HCT116 (cell line): ENCODE results near the gene FRMD3. TPM values are rescaled to one million over a fixed set of nuclear protein-coding genes. Genes with fewer than 3 reads are reported as not detected.

Experiments used
- ATAC-seq: fragments of 200-7000 bp; cut with Tn5 transposase; 2 replicates; pipeline ENCODE4 v1.9.1; 2020; ENCODE audit warnings: mild to moderate bottlenecking, moderate library complexity
- BruUV-seq: library from RNA; stranded (reverse); fragments of 400-500 nt; replicated peaks from 2 replicates; lab custom pipeline; 2021; lab: Mats Ljungman, UMichigan
- CTCF ChIA-PET: fragments of 300-600 bp; sonication (Branson Sonifier 250); formaldehyde crosslinking; loops from one replicate; lab custom pipeline; 2021; ENCODE audit warnings: antibody characterized with exemption; lab: Charles Lee
- POLR2A ChIA-PET: fragments of 300-600, 350-600 bp; sonication (Branson Sonifier 250); formaldehyde crosslinking; loops from one replicate; lab custom pipeline; 2021; ENCODE audit warnings: antibody characterized with exemption; lab: Charles Lee
- RAD21 ChIA-PET, 2 experiments: fragments of 300-600 bp; sonication (Branson Sonifier 250); formaldehyde crosslinking; loops; one replicate each; lab custom pipeline; 2023; ENCODE audit warnings: low total read pairs in 2 of 2; ENCODE audit not compliant: uncharacterized antibody in 2 of 2, unreplicated experiment in 2 of 2, low non-redundant PET in 1 of 2; lab: Charles Lee
- DNase-seq: peaks from one replicate; pipeline ENCODE4 v3.0.0-alpha.2; 2010; ENCODE audit warnings: low read depth, low spot score
- H2AFZ ChIP-seq: fragments of 200-600 bp; shearing (Covaris generic), sonication (generic); 2 replicates; pipeline ENCODE4 v1.6.1; 2017; ENCODE audit warnings: low read depth, mixed run types, mixed read lengths, antibody characterized with exemption, low read length; ENCODE audit not compliant: poor library complexity, severe bottlenecking
- H3K27ac ChIP-seq: 2 replicates; pipeline ENCODE4 v1.5.1; 2012; ENCODE audit warnings: low read depth, low read length
- H3K27me3 ChIP-seq: fragments of 200-600 bp; sonication (generic); 2 replicates; pipeline ENCODE4 v1.6.1; 2016; ENCODE audit warnings: mixed run types, low read length, mixed read lengths; ENCODE audit not compliant: insufficient read depth
- H3K36me3 ChIP-seq, 2 experiments: fragments of 200-500 bp in 1 of 2; fragments of 200-600 bp in 1 of 2; sonication (Bioruptor generic) in 1 of 2; sonication (generic) in 1 of 2; 2 replicates each; pipeline versions ENCODE4 v1.5.1 to v1.6.1; 2014 to 2016; ENCODE audit warnings: low read length in 2 of 2, inconsistent platforms in 1 of 2, mixed read lengths in 1 of 2, mixed run types in 1 of 2; ENCODE audit not compliant: insufficient read depth in 2 of 2, control insufficient read depth in 1 of 2
- H3K4me1 ChIP-seq, 2 experiments: fragments of 200-600 bp in 1 of 2; sonication (generic) in 1 of 2; 2 replicates each; pipeline versions ENCODE4 v1.5.1 to v1.6.1; 2012 to 2017; ENCODE audit warnings: low read length in 2 of 2, inconsistent platforms in 1 of 2, mild to moderate bottlenecking in 1 of 2, mixed read lengths in 1 of 2, mixed run types in 1 of 2, moderate library complexity in 1 of 2; ENCODE audit not compliant: insufficient read depth in 2 of 2, control insufficient read depth in 1 of 2
- H3K4me2 ChIP-seq: fragments of 200-600 bp; sonication (generic); 2 replicates; pipeline ENCODE4 v1.6.1; 2017; ENCODE audit warnings: mixed run types, low read length, mixed read lengths
- H3K4me3 ChIP-seq, 2 experiments: fragments of 200-600 bp in 1 of 2; sonication (generic) in 1 of 2; replicated peaks in 1 of 2; 2 replicates each; pipeline ENCODE4 v1.5.1; 2011 to 2016; ENCODE audit warnings: low read length in 2 of 2, control low read depth in 1 of 2, low read depth in 1 of 2, mild to moderate bottlenecking in 1 of 2, mixed read lengths in 1 of 2, mixed run types in 1 of 2
- H3K79me2 ChIP-seq: fragments of 200-600 bp; sonication (generic); 2 replicates; pipeline ENCODE4 v1.6.1; 2017; ENCODE audit warnings: mild to moderate bottlenecking, mixed run types, low read length, moderate library complexity, mixed read lengths; ENCODE audit not compliant: insufficient read depth
- H3K9ac ChIP-seq: fragments of 200-600 bp; sonication (generic); 2 replicates; pipeline ENCODE4 v1.6.1; 2016; ENCODE audit warnings: low read length, mixed read lengths
- H3K9me2 ChIP-seq: fragments of 200-600 bp; sonication (generic), shearing (Covaris generic); 2 replicates; pipeline ENCODE4 v1.6.1; 2017; ENCODE audit warnings: mixed run types, mild to moderate bottlenecking, moderate library complexity; ENCODE audit not compliant: insufficient read depth
- H3K9me3 ChIP-seq, 2 experiments: fragments of 200-500 bp in 1 of 2; fragments of 200-600 bp in 1 of 2; sonication (Bioruptor generic) in 1 of 2; sonication (generic) in 1 of 2; 2 replicates each; pipeline ENCODE4 v1.6.1; 2014 to 2017; ENCODE audit warnings: low read length in 2 of 2, mixed read lengths in 2 of 2, inconsistent platforms in 1 of 2, low read depth in 1 of 2, mild to moderate bottlenecking in 1 of 2, mixed run types in 1 of 2, moderate library complexity in 1 of 2; ENCODE audit not compliant: control insufficient read depth in 1 of 2, insufficient read depth in 1 of 2
- H4K20me1 ChIP-seq: fragments of 200-600 bp; sonication (generic), shearing (Covaris generic); 2 replicates; pipeline ENCODE4 v1.6.1; 2017; ENCODE audit warnings: mixed run types, mild to moderate bottlenecking, moderate library complexity; ENCODE audit not compliant: insufficient read depth
- CBX3 ChIP-seq: IDR thresholded peaks from 2 replicates; pipeline ENCODE4 v1.6.1; 2012; ENCODE audit warnings: low read depth
- CEBPB ChIP-seq: IDR thresholded peaks from 2 replicates; pipeline ENCODE4 v1.6.1; 2012; ENCODE audit warnings: low read depth
- EGR1 ChIP-seq: IDR thresholded peaks from 2 replicates; pipeline ENCODE4 v1.6.1; 2012; ENCODE audit warnings: low read depth
- ELF1 ChIP-seq: IDR thresholded peaks from 2 replicates; pipeline ENCODE4 v1.6.1; 2012; ENCODE audit warnings: low read depth, borderline replicate concordance
- EZH2 ChIP-seq: fragments of 200-600 bp; sonication (generic); IDR thresholded peaks from 2 replicates; pipeline ENCODE4 v1.6.1; 2017; ENCODE audit warnings: antibody characterized with exemption, mixed run types
- EZH2phosphoT487 ChIP-seq: fragments of 200-600 bp; IDR thresholded peaks from 2 replicates; pipeline ENCODE4 v1.6.1; 2018; ENCODE audit warnings: antibody characterized with exemption, borderline replicate concordance
- JUND ChIP-seq: IDR thresholded peaks from 2 replicates; pipeline ENCODE4 v1.6.1; 2012
- MAX ChIP-seq: IDR thresholded peaks from 2 replicates; pipeline ENCODE4 v1.6.1; 2012
- POLR2A ChIP-seq: IDR thresholded peaks from 2 replicates; pipeline ENCODE4 v1.7.0; 2011; ENCODE audit warnings: borderline replicate concordance; ENCODE audit not compliant: insufficient read depth, insufficient read length; ENCODE audit errors: extremely low read depth
- POLR2AphosphoS5 ChIP-seq: IDR thresholded peaks from 2 replicates; pipeline ENCODE4 v1.6.1; 2011; ENCODE audit warnings: mild to moderate bottlenecking, low read depth, low read length, moderate library complexity
- RAD21 ChIP-seq: IDR thresholded peaks from 2 replicates; pipeline ENCODE4 v1.6.1; 2012; ENCODE audit warnings: low read depth, mild to moderate bottlenecking
- SIN3A ChIP-seq: IDR thresholded peaks from 2 replicates; pipeline ENCODE4 v1.6.1; 2012; ENCODE audit warnings: low read depth
- SP1 ChIP-seq: IDR thresholded peaks from 2 replicates; pipeline ENCODE4 v1.6.1; 2012; ENCODE audit warnings: low read depth
- SRF ChIP-seq: IDR thresholded peaks from 2 replicates; pipeline ENCODE4 v1.6.1; 2012; ENCODE audit warnings: low read depth
- TCF7L2 ChIP-seq: IDR thresholded peaks from 2 replicates; pipeline ENCODE4 v1.7.0; 2011; ENCODE audit warnings: borderline replicate concordance, inconsistent platforms; ENCODE audit not compliant: insufficient read depth, insufficient read length; ENCODE audit errors: extremely low read depth
- YY1 ChIP-seq: IDR thresholded peaks from 2 replicates; pipeline ENCODE4 v1.6.1; 2011; ENCODE audit warnings: low read length, low read depth, moderate library complexity, mild to moderate bottlenecking; ENCODE audit not compliant: insufficient replicate concordance; ENCODE audit errors: extremely low read depth
- ZFX ChIP-seq: fragments of 450-650 bp; IDR thresholded peaks from 2 replicates; pipeline ENCODE4 v1.6.1; 2017
- ZNF274 ChIP-seq: fragments of 200-500 bp; sonication (Bioruptor generic); IDR thresholded peaks from 2 replicates; pipeline ENCODE4 v1.6.1; 2014; ENCODE audit warnings: mild to moderate bottlenecking, low read depth, low read length, inconsistent platforms
- intact Hi-C: fragments of 100-400 bp; cut with micrococcal nuclease; formaldehyde crosslinking; loops from 2 replicates; pipeline ENCODE4 v1.10.0; 2022
- total RNA-seq: library from RNA; stranded (reverse); gene quantifications from one replicate; pipeline ENCODE4 v1.2.1, GENCODE V29; 2021; ENCODE audit not compliant: unreplicated experiment
- TF ChIP-seq, protein P1 (sequence below): IDR thresholded peaks from 2 replicates; pipeline ENCODE4 v1.6.1; 2012
- TF ChIP-seq, protein P2 (sequence below): IDR thresholded peaks from 2 replicates; pipeline ENCODE4 v1.6.1; 2012; ENCODE audit warnings: low read depth

FRMD3 gene
- total RNA-seq, 1 experiment from 2014 or later: 0.89 TPM

DNA sequence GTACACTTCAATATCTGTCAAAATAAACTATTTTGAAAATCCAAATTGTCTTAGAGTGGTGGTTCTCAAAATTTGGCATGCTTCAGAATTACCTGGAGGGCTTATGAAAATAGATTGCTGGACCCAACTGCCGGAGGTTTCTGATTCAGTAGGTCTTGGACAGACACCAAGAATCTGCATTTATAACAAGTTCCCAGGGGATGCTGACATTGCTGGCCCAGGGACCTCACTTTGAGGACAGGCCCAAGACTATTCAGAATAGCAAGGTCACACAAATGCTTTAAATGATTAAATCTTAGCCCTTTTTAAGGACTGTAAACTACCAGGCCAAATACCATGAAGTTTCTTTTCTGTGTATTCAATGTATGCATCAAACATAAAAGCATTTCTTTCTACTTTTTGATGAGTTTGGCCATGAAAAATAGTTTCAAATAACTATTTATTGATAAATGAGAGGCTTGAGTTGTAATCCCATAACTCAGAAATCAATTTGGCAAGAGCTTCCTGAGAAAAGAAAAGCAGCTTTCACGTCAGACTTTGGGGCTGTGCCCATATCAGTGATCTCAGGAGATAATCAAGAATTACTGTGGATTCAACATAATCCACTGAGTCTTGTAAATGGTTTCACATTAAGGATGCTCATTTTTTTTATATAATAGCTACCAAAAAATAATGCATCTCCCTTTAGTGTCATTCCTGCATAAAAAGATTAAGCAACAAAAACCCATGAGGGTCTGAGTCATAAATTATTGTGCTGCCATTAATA is 191.4 kb downstream of the FRMD3 start:
- Histone ChIP-seq H3K27ac (no peak overlapping the region), H3K4me2 (no peak overlapping the region), H3K36me3 (no peaks in the 10 kb centered on the region), H3K9me3 (no peaks in the 10 kb centered on the region), H3K4me1 (no peaks in the 10 kb centered on the region), H3K9me2 (no peaks in the 10 kb centered on the region), H3K79me2 (no peaks in the 10 kb centered on the region), H3K9ac (no peak overlapping the region), H3K27me3 (no peaks in the 10 kb centered on the region), H4K20me1 (no peaks in the 10 kb centered on the region), H2AFZ (no peak overlapping the region), H3K4me3 (no peak overlapping the region)
- intact Hi-C loops: no loop called here
- no peak for TF ChIP-seq EGR1
- TF ChIP-seq POLR2A: no peak
- TF ChIP-seq, protein P1, sequence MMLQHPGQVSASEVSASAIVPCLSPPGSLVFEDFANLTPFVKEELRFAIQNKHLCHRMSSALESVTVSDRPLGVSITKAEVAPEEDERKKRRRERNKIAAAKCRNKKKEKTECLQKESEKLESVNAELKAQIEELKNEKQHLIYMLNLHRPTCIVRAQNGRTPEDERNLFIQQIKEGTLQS: no peak
- no peak for TF ChIP-seq MAX
- no peak for TF ChIP-seq ZFX
- no peak for TF ChIP-seq ZNF274
- TF ChIP-seq, protein P2, sequence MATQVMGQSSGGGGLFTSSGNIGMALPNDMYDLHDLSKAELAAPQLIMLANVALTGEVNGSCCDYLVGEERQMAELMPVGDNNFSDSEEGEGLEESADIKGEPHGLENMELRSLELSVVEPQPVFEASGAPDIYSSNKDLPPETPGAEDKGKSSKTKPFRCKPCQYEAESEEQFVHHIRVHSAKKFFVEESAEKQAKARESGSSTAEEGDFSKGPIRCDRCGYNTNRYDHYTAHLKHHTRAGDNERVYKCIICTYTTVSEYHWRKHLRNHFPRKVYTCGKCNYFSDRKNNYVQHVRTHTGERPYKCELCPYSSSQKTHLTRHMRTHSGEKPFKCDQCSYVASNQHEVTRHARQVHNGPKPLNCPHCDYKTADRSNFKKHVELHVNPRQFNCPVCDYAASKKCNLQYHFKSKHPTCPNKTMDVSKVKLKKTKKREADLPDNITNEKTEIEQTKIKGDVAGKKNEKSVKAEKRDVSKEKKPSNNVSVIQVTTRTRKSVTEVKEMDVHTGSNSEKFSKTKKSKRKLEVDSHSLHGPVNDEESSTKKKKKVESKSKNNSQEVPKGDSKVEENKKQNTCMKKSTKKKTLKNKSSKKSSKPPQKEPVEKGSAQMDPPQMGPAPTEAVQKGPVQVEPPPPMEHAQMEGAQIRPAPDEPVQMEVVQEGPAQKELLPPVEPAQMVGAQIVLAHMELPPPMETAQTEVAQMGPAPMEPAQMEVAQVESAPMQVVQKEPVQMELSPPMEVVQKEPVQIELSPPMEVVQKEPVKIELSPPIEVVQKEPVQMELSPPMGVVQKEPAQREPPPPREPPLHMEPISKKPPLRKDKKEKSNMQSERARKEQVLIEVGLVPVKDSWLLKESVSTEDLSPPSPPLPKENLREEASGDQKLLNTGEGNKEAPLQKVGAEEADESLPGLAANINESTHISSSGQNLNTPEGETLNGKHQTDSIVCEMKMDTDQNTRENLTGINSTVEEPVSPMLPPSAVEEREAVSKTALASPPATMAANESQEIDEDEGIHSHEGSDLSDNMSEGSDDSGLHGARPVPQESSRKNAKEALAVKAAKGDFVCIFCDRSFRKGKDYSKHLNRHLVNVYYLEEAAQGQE: no peak
- no peak for TF ChIP-seq SIN3A
- TF ChIP-seq YY1: no peak
- TF ChIP-seq CEBPB: no peak
- no peak for TF ChIP-seq JUND
- no peak for TF ChIP-seq EZH2phosphoT487
- no peak for TF ChIP-seq SRF
- no peak for TF ChIP-seq SP1
- no peak for TF ChIP-seq RAD21
- TF ChIP-seq EZH2: no peak
- TF ChIP-seq CBX3: no peak
- no peak for TF ChIP-seq ELF1
- TF ChIP-seq POLR2AphosphoS5: no peak
- no peak for TF ChIP-seq TCF7L2
- ChIA-PET CTCF (interaction anchor here (1.5 kb wide), 1 partner anchor 13 kb away, joined by 5 read pairs; no protein-coding TSS in a partner anchor), RAD21 (no interaction called here), POLR2A (no interaction called here)
- DNase-seq (no peak), ATAC-seq (no peak)
- no TSS peak for BruUV-seq
